HG03097 (cell line): ENCODE measurements around the gene UQCRC2.
"Not testable (repeated sequence)": the region's sequence is repeated elsewhere in the genome, so short reads cannot be mapped to it uniquely, and the experiment has no call there.

Experiments used
- ATAC-seq: cut with Tn5 transposase; IDR thresholded peaks from one replicate; pipeline ENCODE4 v1.9.1; 2021; ENCODE audit not compliant: unreplicated experiment, low FRiP score

Gene UQCRC2

DNA sequence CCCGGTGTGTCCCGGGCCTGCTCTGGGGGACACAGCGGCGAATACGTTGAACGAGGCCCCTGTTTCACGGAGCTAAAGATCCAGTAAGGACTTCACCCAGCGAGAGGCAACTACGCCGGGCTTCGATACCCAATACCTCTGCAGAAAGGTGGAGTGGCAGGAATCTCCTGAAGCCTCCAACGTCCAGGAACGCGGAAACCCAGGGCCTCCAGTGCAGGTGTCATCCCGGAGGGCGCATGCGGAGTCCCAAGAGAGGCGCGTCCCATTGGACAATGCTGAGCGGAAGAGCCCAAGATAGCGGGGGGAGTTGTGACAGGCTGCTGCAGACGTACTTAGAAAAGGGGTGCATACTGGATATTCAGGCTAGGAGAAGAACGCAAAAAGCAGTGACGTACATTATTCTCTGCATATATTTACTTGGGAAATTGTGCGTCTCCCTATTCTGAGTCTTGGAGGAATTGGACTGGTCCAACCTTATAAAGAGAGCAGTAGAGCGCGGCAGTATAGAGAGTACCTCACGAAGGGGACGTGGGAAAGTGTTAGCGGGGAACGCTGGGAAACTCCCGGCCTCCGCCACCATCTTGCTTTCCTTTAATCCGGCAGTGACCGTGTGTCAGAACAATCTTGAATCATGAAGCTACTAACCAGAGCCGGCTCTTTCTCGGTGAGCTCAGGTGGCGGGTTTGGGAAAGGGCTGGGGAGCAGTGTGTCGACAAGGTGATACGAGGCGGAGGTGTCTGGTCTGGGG, at the start of gene UQCRC2:
Gene UQCRC2 (plus strand): TSS at position 569 of the 748 bp plus-strand sequence. CDS start 63 bp downstream, at position 632.
- peak; percentile 78 for ATAC-seq

DNA sequence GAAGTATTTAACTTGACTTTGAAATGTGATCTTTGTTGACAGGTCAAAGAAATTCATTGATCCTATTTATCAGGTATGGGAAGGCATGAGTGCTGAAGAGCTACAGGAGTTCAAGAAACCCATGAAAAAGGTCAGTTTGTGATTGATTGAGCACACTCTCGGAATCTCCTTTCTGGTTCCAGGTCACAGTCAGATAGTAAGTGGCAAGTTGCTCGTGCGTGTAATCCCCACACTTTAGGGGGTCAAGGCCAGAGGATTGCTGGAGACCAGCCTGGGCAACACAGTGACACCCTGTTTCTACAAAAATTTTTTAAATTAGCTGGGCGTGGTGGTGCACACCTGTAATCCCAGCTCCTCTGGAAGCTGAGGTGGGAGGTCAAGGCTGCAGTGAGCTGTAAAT, 20.5 kb upstream of the UQCRC2 start:
- not testable (repeated sequence) for ATAC-seq

DNA sequence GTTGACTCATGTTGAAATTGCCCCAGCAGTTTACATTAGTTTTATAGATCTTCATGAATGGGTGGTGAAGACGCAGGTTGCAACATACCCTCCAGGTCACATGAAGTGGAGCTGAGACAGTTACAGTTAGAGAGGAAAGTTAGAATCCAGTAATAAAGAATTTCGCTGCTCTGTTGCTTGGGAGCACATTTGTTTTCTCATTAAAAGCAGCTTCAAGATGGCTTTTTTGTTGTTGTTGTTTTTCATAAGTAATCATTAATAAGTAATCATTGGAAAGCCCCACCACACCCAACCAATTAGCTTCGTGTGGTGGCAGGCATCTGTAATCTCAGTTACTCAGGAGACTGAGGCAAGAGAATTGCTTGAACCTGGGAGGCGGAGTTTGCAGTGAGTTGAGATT, 19.8 kb upstream of the UQCRC2 start:
- ATAC-seq = not testable (repeated sequence)

DNA sequence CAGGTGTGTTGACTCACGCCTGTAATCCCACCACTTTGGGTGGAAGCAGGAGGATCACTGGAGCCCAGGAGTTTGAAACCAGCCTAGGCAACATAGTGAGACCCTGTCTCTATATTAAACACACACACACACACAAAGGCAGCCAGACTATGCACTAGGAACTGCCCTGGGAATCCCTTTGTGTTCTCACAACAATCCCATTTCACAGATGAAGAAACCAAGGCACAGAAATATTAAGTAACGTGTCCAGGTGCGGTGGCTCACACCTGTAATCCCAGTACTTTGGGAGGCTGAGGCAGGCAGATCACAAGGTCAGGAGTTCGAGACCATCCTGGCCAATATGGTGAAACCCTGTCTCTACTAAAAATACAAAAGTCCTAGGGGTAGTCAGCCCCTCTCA, 19.4 kb upstream of the UQCRC2 start:
- not testable (repeated sequence) for ATAC-seq

DNA sequence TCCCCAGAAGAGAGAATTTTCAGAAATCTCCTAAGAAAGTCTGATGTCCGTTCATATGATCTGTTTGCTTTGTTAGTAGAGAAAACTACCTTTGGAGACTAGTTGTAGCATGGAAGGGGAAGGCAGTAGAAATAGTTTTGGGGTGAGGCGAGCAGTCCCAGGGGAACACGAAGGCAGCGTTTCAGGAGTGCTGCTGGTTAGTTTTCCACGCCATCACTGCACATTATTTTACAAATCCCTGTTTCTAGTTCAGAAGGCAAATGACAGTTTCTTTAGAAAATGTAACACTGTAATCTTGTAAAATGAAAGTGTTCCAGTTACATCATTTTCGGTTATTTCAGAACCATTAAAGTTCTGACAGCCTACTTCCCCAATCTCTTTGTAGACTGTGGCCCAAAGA, 16.9 kb upstream of the UQCRC2 start:
- ATAC-seq = not testable (repeated sequence)

DNA sequence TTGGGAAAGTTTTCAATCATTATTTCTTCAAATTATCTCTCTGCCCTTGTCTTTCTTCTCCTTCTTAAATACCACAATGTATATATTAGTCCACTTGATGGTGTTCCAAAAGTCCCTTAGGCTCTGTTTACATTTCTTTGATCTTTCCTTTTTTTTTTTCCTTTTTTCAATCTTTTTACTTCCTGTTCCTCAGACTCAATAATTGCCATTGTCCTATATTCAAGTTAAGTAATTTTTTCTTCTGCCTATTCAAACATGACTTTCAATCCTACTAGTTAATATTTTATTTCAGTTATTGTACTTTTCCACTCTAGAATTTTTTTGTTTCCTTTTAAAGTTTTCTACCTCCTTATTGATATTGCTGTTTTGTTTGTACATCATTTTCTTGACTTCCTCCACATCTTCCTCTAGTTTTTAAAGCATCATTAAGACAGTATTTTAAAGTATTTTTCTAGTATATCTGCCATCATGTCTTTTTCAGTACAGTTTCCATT, 15.8 kb upstream of the UQCRC2 start:
- no peak for ATAC-seq

DNA sequence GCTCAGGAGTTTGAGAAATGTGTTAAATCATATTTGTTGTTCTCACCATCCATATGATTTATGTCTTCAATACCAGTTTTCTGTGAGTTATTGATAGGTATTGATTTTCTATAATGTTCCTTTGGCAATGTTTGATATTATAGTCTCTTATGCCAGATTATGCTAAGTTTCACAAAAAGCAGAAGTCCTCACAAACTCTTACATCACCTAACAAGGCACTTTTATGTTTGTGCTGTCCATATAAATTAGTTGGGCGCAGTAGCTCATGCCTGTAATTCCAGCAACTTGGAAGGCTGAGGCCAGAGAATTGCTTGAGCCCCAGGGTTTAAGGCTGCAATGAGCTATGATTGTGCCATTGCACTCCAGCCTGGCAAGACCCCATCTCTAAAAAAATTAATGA, 12.6 kb upstream of the UQCRC2 start:
- no peak for ATAC-seq

DNA sequence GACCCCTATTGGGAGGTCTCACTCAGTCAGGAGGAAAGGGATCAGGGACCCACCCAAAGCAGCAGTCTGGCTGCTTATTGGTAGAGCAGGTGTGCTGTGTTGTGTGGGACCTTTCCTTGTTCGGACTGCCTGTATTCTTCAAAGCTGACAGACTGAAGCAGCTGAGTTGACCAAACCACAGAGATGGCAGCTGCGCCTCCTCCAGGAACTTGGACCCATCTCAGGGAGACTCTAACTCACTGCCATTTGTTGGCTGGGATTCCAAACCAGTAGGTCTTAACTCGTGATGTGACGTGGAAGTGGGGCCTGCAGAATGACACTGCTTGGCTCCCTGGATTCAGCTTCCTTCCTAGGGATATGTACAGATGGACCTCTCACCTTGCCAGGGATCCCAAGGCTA, 9.6 kb upstream of the UQCRC2 start:
- no peak for ATAC-seq

DNA sequence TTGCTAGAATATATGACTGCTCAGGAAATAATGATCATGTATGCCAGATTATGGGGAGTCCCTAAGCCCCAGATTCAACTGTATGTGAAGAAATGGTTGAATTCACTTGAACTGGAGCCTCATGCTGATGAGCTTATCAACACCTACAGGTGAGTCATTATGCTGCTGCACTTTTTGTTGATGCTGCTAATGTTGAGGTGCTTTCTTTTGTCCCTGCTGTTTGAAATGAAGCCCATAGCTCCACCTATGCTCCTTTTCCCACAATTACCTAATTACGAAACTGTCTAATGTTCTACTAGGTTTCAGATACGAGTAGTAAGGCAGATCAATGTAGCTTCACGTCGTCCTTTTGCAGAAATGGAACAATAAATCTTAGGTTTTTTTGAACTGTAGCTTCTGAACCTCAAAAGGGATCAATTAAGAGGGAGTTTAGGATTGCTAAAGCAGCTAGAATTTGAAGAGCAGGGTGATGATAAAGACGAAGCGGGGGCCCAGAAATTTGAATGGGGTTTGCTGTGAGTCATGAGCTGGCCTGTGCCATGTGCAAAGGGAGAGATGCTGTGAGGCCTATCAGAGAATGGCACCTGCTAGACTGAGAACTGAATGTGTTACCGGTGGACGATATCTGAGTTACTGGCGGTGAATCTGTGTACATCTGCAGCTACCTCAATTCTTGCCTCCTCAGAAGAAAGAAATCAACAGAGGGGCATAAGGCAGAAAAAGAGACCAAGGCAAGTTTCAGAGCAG, 6.1 kb upstream of the UQCRC2 start:
- no peak for ATAC-seq

DNA sequence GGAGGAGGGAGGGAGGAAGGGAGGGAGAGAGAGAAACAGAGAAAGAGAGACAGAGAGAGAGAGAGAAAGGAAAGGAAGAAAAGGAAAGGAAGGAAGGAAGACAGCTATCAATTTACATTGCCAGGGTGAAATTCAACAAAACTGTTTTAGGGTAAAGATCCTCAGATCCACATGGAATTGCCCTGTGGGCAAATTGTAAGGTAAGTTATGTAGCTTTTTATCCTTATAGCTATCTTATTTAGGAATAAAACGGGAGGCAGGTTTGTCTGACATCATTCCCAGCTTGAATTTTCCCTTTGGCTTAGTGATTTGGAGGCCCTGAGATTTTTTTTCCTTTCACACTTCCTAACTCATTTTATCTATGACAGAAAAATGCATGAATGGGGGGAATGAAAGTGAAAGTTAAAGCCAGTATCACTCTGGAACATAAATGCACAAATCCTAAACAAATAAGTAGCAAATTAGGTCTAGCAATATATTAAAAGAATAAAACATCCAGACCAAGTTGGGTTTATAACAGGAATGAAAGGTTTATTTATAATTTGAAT, 3.4 kb upstream of the UQCRC2 start:
- no peak for ATAC-seq

DNA sequence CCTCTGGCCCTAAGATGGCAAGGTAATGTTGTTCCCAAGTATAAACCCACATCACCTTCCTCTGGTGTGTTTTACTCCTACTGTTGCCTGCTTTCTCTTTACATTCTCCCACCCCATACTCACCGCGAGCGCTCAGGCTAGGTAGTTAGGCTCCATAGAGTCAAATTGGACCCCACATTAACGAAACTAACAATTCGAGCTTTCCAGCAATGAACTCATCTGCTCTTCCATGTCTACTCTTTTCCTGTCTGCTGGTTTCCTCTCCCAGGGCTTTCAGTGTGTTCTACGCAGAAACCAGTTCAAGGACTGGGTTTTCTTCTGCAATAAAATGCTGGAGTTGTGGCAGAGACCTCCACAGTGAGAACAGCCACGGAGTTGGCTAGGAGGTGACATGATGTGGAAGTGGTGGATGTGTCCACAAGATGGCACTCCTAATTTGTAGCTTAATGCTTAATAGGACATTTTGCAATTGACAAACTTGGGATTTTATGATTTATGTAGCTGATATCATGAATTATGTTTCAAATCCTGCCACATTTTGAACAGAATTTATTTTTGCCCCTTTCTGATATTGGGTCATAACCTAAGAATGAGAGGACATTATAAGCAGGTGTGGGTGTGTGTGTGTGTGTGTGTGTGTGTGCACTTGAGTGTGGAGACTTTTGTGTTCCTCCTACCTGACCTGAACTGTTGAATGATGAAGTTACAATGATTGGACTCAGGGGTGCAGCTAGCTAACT, 2.2 kb upstream of the UQCRC2 start:
- ATAC-seq = no peak

DNA sequence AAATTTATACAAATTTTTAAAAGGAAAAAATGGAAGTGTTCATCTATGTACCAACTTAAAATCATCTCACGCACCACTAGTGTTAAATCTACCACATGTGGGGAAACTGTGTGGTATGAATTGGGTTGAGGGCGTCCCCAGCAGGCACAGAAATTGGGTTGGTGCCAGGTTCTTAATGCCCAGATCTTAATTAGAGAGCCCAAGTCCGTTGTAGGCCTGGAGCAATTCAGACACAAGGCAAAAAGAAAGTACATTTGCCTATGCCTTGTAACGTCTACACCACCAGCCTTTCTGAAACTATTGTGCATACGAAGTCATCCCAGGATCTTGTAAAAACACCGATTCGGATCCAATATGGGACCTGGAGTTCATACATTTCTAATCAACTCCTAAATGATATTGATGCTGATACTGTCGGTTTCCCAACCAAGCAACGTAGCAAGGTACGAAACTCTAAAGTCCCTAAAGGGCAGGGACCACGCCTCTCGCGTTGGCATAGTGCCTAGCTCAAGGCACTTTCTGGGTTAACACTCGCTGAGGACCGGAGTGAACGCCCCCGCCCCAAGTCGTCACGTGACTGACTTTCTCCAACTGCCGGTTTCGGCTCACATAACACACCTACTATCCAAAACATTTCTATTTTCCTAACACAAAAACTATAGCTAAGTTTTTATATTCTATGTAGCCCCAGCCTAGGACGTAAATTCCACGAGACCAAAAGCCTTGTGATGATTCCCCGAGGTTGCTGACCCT, 945 bp upstream of the UQCRC2 start:
- ATAC-seq = peak; percentile 25

DNA sequence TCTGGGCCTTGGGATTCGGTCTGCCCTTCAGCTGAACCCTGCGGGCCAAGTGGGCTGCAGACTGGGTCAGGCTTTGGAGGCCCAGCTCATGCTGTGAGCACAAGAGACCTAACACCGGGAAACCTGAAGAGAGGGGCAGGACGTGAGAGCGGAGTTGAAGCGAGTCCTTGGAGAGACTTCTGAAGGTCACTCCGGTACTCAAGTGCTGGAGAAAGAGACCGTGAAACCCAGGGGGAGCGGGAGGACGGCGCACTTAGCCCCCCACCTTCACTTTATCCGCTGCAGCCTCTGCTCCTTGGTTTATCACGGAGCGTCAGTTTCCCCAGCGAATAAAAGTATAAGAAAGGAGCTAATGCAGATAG, 361 bp downstream of the UQCRC2 start:
- peak; percentile 8 for ATAC-seq

DNA sequence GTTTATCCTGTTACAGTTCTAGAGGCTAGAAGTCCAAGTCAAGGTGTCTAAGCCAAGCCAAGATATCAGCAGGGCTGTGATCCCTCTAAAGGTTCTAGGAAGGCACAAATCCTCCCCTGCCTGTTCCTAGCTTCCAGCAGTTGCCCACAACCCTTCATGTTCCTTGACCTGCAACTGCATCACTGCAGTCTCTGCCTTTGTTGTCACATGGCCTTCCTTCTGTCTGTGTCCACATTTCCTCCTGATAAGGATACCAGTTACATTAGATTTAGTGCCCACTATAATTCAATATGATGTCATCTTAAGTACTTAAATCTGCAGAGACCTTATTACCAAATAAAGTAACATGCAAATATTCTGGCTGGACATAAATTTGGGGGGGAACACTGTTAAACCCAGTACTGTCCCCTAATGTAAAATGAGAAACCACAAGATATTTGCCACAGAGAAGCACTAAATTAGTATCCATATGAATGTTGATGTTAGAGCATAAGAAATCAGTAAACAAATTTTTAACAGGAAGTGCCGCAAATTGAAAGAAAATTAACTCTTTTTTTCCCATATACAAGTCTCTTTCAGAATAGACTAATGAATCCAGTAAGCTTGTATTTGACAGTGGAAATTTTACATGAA, 4.7 kb downstream of the UQCRC2 start:
- ATAC-seq = no peak

DNA sequence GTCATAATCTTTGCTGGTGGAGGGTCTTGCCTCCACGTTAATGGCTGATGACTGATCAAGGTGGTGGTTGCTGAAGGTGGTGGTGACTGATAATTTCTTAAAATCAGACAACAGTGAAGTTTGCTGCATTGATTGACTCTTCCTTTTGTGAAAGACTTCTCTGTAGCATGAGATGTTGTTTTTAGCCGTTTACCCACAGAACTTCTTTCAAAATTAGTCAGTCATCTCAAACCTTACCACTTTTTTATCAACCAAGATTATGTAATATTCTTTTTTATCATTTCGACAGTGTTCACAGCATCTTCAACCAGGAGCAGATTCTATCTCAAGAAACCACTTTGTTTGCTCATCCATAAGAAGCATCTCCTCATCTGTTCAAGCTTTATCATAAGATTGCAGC, 5.9 kb downstream of the UQCRC2 start:
- no peak for ATAC-seq

DNA sequence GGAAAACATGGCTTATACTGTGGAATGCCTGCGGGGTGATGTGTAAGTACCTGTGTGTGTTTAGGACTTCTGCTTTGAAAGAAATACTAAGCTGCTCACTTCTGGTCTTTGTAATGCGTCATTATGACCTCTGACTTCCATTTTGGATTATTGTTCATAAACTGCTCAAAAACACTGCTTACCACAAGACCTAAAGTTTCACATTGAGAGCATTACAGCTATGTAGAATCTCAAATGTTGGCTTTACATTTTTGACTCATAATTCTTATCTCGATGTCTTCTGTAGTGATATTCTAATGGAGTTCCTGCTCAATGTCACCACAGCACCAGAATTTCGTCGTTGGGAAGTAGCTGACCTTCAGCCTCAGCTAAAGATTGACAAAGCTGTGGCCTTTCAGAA, 9.3 kb downstream of the UQCRC2 start:
- ATAC-seq = no peak

DNA sequence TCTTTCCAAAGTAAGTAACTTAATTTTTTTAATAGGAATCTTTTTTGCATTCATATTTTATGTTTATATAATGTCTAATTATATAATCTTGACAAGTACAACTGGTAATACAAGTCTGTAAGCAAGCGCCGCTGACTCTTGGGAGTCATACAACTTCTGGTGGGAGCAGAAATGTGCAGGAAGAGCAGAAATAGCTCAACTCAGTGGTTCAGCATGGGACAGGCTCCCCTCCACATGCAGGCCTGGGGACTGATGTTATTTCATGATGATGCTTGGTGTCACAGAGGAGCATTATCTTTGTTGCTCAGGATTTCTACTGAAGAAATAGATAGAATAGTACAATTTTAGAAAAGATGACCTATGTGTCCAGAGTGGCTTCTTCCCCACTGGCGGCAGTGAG, 10.7 kb downstream of the UQCRC2 start:
- no peak for ATAC-seq

DNA sequence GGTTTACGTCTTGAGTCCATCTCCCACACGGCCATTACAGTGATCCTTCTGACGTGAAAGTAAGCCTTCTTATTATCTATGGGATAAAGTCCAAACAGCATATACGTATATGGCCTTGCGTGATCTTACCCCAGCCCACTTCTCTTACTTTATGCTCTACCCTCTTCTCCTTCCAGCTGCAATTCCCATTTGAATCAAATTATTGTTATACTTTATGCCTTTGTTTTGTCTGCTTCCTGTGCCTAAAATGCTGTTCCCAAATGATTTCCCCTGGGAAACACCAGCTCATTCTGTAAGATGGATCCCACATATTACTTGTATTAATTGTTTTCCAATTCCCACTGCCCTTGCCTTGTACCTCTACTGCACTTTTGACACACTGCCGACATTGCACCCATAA, 11.2 kb downstream of the UQCRC2 start:
- ATAC-seq = no peak

DNA sequence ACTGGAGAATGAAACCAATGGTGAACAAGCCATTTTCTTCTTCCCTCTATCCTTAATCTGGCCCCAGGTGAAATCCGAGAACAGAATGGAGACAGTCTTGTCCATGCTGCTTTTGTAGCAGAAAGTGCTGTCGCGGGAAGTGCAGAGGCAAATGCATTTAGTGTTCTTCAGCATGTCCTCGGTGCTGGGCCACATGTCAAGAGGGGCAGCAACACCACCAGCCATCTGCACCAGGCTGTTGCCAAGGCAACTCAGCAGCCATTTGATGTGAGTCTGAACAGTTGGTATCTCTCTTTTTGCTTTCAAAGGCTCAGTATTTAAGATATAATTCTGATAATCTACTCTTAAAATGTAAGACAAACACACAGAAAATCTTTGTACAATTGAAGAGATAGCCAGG, 18.7 kb downstream of the UQCRC2 start:
- ATAC-seq = no peak

DNA sequence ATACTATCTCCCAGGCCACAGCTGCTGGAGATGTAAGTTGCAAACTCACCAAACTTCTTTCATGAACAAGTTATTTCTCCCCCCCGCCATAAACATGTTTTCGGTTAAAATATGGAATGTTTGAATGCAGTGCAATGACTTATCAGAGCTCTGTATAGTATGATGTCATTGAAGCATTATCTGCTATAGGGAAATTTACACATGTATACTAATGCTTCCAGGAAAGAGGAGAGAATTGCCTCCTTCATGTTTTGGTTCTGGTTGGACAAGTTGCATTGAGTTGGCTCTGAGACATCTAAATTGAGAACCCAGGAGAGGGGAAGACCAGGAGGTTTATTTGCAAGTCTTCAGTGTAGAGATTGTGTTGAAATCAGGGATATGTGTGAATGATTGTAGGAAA, 20.8 kb downstream of the UQCRC2 start:
- no peak for ATAC-seq
